NCI-H69 (cell line): Measurements from ENCODE around the gene PLEK.

Experiments used
- DNase-seq: peaks from one replicate; lab custom pipeline; 2025; lab: John Stamatoyannopoulos, UW

Gene PLEK

GRCh38 chr2:68416081-68416675 lies 51.1 kb downstream of the PLEK start:
- DNase-seq = peak; percentile 13

DNA sequence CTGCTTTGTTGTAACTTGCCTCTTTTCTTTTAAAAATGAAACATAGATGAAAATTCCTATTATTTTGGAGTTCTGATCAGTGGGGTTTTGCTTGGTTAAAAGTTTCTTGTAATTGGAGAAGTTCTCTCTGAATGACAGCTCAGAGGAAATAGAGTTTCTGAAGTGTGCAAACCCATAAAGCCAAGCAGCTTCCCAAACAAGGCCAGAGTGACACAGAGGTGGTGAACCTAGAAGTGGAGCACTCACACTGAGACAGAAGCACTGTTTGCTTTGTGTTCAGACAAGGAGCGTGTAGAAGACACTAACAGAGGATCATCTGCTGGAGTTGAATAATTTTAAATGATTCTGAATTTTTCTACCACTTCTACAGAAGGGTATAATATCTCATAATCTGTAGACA lies 52.8 kb downstream of the PLEK start:
- no peak for DNase-seq

- no peak for DNase-seq
These were observed 53.3 kb downstream of the PLEK start for GRCh38 chr2:68418419-68418818.

DNA sequence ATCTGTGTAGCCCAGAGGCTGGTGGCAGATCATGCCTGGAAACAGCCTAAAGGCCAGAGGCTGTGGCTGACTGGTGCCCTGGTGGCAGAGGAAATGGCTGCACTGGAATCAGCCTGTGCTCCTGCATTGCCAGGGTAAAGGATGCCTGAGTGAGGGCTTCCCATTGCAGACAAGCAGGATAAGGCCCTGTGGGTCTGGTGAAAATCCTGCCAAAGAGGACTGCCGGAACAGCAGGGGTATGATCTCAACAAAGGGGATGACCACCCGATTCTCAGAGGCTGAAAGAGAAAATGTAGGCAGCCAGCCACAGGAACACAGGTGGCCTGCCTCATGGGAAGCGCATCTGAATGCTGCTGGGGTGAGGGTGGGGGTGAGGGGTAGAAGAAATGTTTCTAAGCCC lies 53.8 kb downstream of the PLEK start:
- no peak for DNase-seq

- no peak for DNase-seq
These were observed 55.3 kb downstream of the PLEK start for GRCh38 chr2:68420254-68420910.

- no peak for DNase-seq
These were observed 59.0 kb downstream of the PLEK start for GRCh38 chr2:68423966-68424650.

GRCh38 chr2:68425503-68425902 lies 60.4 kb downstream of the PLEK start:
- DNase-seq = no peak

GRCh38 chr2:68426446-68426845 lies 61.4 kb downstream of the PLEK start:
- DNase-seq = no peak

DNA sequence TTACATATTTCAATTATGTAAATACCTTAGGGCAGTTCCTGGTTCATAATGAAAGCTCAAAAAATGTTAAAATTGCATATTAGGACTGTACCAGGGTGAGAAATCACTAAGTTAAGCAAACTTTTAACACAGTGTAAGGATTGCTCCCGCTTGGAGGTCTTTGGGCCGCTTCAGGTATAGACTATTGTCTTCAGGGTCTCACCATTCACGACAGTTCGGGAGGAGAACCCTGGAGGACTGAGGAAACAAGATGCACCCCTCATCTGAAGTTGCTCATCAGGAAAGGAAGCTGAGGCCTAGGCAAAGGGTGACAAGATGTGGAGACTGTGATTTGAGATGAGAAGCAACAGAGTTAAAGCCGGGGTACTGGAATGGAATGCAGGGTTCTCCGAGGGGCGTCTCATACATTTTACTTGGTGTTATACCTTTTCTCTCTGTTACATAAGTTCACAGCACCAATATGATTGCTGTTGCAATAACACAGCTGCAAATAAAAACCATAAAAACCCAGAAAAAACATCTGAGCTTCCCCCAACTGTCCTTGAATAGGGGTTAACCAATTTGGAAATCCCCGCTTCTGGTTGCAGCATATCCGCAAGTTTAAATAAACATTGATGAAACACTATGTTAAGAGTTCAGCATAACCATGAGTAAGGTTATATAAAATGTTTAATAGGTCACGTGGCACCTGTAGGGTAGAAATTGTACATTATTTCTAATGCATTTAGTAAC lies 61.9 kb downstream of the PLEK start:
- DNase-seq = no peak

GRCh38 chr2:68428126-68428525 lies 63.0 kb downstream of the PLEK start:
- DNase-seq = no peak

DNA sequence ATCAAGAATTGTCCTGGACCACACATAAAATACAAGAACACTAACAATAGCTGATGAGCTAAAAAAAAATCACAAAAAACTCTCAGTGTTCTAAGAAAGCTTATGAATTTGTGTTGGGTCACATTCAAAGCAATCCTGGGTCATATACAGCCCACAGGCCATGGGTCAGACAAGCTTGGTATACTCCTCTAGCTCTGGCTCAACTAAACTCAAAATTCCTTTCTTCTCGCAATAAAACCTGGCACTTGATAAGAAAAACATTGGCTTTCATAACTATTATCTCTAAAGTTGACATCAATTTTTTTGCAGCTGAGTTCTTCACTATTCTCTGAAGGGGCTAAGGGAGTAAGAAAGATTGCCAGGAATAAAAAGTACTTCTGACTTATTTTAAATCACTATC lies 63.7 kb downstream of the PLEK start:
- no peak for DNase-seq

DNA sequence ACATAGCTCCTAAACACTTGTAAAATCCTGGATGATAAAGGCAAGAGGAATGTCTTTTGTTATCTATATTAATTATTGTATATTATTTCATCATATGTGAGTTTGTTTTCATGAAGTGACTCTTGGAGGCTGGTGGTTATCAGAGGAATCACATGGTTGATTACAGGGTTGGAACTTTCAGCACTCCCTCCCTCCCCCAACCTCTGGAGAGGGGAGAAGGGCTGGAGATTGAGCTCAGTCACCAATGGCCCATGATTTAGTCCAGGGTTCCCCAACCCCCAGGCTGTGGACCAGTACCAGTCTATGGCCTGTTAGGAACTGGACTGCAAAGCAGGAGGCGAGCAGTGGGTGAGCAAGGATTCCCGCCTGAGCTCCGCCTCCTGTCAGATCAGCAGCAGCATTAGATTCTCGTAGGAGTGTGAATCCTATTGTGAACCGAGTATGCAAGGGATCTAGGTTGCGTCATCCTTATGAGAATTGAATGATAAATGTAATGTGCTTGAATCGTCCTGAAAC lies 64.3 kb downstream of the PLEK start:
- DNase-seq = no peak

- no peak for DNase-seq
These were observed 66.4 kb downstream of the PLEK start for GRCh38 chr2:68431316-68431972.

GRCh38 chr2:68432696-68433658 lies 67.9 kb downstream of the PLEK start:
- DNase-seq = peak; percentile 11

DNA sequence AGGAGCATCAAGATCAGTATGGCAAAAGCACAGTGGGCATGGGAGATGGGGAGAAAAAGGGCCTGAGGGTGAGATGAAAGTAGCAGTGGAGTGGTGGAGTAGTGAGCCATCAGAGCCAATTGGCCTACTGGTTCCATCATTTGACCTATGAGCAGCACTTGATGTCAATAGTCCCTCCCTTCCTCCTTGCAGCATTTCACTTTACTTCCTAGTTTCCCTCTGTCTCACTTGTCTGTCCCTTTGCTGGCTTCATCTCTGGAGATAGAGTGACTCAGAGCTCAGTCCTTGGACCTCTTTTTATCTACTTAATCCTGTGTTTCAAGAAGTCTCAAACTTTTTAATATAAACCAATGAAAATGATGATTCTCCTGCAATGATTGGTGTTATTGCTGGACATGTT lies 69.9 kb downstream of the PLEK start:
- no peak for DNase-seq

DNA sequence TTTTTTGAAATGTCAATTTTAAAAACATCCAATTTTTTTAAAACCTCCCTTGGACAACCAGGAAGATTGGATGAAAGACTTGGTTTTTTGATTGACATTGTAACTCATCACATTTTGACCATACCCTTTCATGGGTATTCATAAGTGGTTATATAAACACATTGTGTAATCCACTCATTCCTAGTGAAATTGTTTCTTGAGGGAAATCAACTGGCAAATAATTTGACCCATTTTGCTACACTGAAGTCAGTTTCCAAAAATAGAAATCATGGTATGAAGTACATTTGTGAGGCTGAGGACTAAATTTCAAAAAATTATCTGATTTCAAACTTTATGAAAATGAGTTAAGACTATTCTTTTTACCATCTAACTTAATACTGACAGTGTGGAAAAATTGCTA lies 70.5 kb downstream of the PLEK start:
- DNase-seq = no peak

GRCh38 chr2:68436270-68436669 lies 71.2 kb downstream of the PLEK start:
- DNase-seq = no peak

DNA sequence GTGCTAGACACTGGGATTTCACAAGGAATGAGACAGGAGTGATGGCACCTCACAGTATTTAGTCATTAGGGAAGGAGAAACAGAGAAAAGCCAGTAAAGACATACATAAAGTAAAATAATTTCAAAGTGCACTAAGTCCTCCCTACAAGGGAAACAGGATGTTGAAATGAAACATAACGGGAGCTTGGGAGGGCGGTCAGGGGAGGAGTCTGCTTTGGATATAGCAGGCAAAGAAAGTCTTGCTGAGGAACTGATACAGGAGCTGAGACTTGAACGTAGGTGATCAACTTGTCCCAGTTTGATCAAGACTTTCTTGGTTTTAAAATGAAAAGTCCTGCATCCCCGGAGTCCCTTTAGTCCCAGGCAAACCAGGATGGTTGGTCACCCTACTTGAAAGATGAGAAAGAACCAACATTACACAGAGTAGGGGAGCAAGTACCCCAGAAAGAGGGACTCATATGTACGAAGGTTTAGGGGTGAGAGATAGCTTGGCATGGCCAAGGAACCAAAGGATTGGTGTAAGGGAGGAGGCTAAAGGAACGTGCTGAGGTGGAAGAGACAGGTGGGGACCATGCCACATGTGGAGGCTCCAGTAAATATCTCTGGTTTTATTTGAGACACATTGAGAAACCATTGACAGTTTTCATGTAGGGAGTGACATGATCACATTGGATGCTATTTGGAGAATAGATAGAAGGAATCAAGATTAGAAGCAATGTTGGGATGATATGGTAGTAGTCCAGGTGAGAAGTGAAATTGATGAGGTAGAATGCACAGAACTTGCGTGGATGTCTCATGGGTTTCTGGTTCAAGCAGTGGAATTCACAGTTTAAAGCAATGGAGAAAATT lies 73.6 kb downstream of the PLEK start:
- no peak for DNase-seq

DNA sequence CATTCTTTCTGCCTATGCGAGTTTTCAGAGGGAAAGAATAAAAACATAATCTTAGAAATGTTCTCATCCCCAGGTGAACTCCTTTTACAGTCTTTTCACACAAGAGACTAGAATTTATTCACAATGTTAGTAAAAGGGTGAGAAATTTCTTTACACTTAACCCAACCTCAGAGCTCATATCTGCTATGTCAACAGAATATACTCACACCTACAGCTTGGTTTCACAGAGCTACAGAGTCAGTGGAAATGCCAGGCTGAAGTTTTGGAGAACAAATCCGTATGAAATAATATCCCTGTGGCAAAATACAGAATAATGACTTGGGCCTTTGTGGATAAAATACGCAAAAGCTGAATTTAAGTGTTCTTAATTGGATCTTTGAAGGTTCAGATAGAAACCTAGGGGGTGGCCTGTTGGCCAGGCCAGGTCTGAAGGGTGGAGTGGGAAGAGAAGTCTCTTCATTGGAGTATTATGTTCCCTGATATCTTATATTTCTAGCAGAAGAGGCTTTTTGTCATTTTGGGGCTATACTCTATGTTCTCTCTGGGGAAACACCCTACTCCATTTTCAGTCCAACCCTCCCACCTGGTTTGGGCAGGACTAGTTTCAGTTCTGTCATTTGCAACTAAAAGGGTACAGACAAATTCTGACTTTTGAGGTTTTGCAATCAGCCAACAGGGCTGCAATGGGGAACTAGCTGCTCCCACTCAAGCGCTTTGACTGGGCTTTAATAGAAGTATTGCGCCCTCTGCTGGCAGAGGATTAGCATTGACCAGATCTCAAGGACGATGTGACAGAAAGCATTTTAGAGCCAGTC lies 76.3 kb downstream of the PLEK start:
- peak; percentile 74 for DNase-seq
